K562 (cell line): ENCODE data around the gene FCRL3. TPM values are rescaled to one million over a fixed set of nuclear protein-coding genes. Genes with fewer than 3 reads are reported as not detected.

Experiments
- ATAC-seq: fragments of 200-7000 bp; cut with Tn5 transposase; 3 replicates; pipeline ENCODE4 v1.9.1; 2020; ENCODE audit warnings: moderate library complexity
- BruUV-seq: library from RNA; stranded (reverse); fragments of 400-500 nt; replicated peaks from 2 replicates; lab custom pipeline; 2021; lab: Mats Ljungman, UMichigan
- CTCF ChIA-PET: fragments of 300-600 bp; formaldehyde crosslinking; extraction: SDS; loops from one replicate; lab custom pipeline; 2021; ENCODE audit warnings: low intra/inter-chr PET ratio; lab: Yijun Ruan, JAX
- POLR2A ChIA-PET: fragments of 300-600, 350-650 bp; sonication (Branson Sonifier 250); formaldehyde crosslinking; extraction: SDS; loops from one replicate; lab custom pipeline; 2021; ENCODE audit warnings: antibody characterized with exemption, inconsistent platforms; lab: Yijun Ruan, JAX
- DNase-seq, 4 experiments: peaks; one replicate each; pipeline versions ENCODE4 v3.0.0 to v3.0.0-alpha.2; 2011 to 2018; ENCODE audit warnings: low spot score in 3 of 4, mixed read lengths in 3 of 4; ENCODE audit errors: extremely low read depth in 1 of 4
- FAIRE-seq: peaks from 2 replicates; lab custom pipeline; 2011; peaks lifted over from hg19 to GRCh38; lab: Jason Lieb, UNC
- H2AFZ ChIP-seq: 2 replicates; pipeline ENCODE4 v1.6.0; 2011; ENCODE audit warnings: low read depth, low read length, control low read depth, inconsistent platforms
- H3K27ac ChIP-seq: fragments of 200-600 bp; 3 replicates; pipeline ENCODE4 v1.8.0; 2011; ENCODE audit warnings: low read depth, mild to moderate bottlenecking, control low read depth, inconsistent platforms, low read length, moderate library complexity, mixed read lengths; ENCODE audit errors: extremely low read depth
- H3K27me3 ChIP-seq, 2 experiments: fragments of 300-600 bp in 1 of 2; 2 replicates in 1 of 2; 3 replicates in 1 of 2; pipeline versions ENCODE4 v1.6.0 to v1.8.0; 2011; ENCODE audit warnings: inconsistent platforms in 2 of 2, low read length in 2 of 2, mild to moderate bottlenecking in 1 of 2, mixed read lengths in 1 of 2, moderate library complexity in 1 of 2; ENCODE audit not compliant: control insufficient read depth in 2 of 2, insufficient read depth in 2 of 2
- H3K36me3 ChIP-seq: fragments of 300-600 bp; 3 replicates; pipeline ENCODE4 v1.8.0; 2011; ENCODE audit warnings: mild to moderate bottlenecking, low read length, inconsistent platforms; ENCODE audit not compliant: control insufficient read depth, insufficient read depth
- H3K4me1 ChIP-seq, 2 experiments: fragments of 200-600 bp in 1 of 2; replicated peaks in 1 of 2; 2 replicates in 1 of 2; 3 replicates in 1 of 2; pipeline versions ENCODE4 v1.5.1 to v1.8.0; 2011; ENCODE audit warnings: inconsistent platforms in 2 of 2, low read length in 2 of 2, mild to moderate bottlenecking in 1 of 2, mixed read lengths in 1 of 2, moderate library complexity in 1 of 2; ENCODE audit not compliant: control insufficient read depth in 2 of 2, insufficient read depth in 2 of 2
- H3K4me2 ChIP-seq: 2 replicates; pipeline ENCODE4 v1.6.1; 2011; ENCODE audit warnings: low read length, control low read depth, inconsistent platforms, mixed read lengths; ENCODE audit not compliant: insufficient read depth
- H3K4me3 ChIP-seq: fragments of 200-600 bp; sonication (generic), shearing (Covaris generic); 2 replicates; pipeline ENCODE4 v1.5.1; 2016; ENCODE audit warnings: control low read depth, inconsistent platforms
- H3K79me2 ChIP-seq: fragments of 200-600 bp; 3 replicates; pipeline ENCODE4 v1.8.0; 2011; ENCODE audit warnings: low read length, inconsistent platforms; ENCODE audit not compliant: control insufficient read depth, insufficient read depth
- H3K9ac ChIP-seq, 2 experiments: 2 replicates each; pipeline versions ENCODE4 v1.6.0 to v1.6.1; 2011; ENCODE audit warnings: low read depth in 2 of 2, low read length in 2 of 2, control low read depth in 1 of 2, inconsistent platforms in 1 of 2, mild to moderate bottlenecking in 1 of 2, mixed read lengths in 1 of 2; ENCODE audit not compliant: insufficient read depth in 1 of 2
- H3K9me1 ChIP-seq: one replicate; pipeline ENCODE4 v1.6.0; 2011; ENCODE audit warnings: inconsistent platforms, mild to moderate bottlenecking, low read length, moderate library complexity; ENCODE audit not compliant: control insufficient read depth, insufficient read depth
- H3K9me3 ChIP-seq: replicated peaks from 2 replicates; pipeline ENCODE4 v1.5.1; 2011; ENCODE audit warnings: low read depth, low read length, inconsistent platforms; ENCODE audit not compliant: control insufficient read depth, insufficient read depth
- H4K20me1 ChIP-seq: replicated peaks from 2 replicates; pipeline ENCODE4 v1.6.1; 2011; ENCODE audit warnings: low read length, inconsistent platforms, mixed read lengths; ENCODE audit not compliant: control insufficient read depth, insufficient read depth
- ADNP ChIP-seq: fragments of 200-800 bp; sonication (Bioruptor generic); IDR thresholded peaks from 2 replicates; pipeline ENCODE4 v1.6.1; 2016; ENCODE audit warnings: missing genetic modification characterization, missing compliant biosample characterization
- ATF7 ChIP-seq: fragments of 450-650 bp; IDR thresholded peaks from 2 replicates; pipeline ENCODE4 v1.7.1; 2014; ENCODE audit warnings: mild to moderate bottlenecking, moderate library complexity
- ETV1 ChIP-seq: fragments of 450-650 bp; conservative IDR thresholded peaks from 2 replicates; pipeline ENCODE4 v1.6.1; 2016; ENCODE audit warnings: missing genetic modification characterization, control low read depth, low read depth, missing compliant biosample characterization
- ZNF253 ChIP-seq: fragments of 250-450 bp; sonication (Bioruptor Pico); conservative IDR thresholded peaks from 2 replicates; pipeline ENCODE4 v1.6.1; 2021; ENCODE audit warnings: mild to moderate bottlenecking
- WGBS: fragments of 100-300 bp; shearing (Covaris generic); methylation state at CpG from one replicate; pipeline ENCODE4 v1.1.6; 2016; ENCODE audit warnings: low coverage, mixed read lengths; ENCODE audit not compliant: insufficient coverage; ENCODE audit errors: missing lambda C conversion rate; 5-methylcytosine and 5-hydroxymethylcytosine counted together
- in situ Hi-C: fragments of 300-500 bp; cut with MboI; formaldehyde crosslinking; loops from 4 replicates; pipeline ENCODE4 v1.15.0; 2018; ENCODE audit warnings: inconsistent platforms, mixed read lengths
- intact Hi-C: fragments of 100-400 bp; cut with micrococcal nuclease; formaldehyde crosslinking; loops from 2 replicates; pipeline ENCODE4 v1.14.2; 2022
- polyA plus RNA-seq, 8 experiments: library from polyadenylated mRNA; depleted of rRNA in 4 of 8; stranded (reverse) in 5 of 8; unstranded in 3 of 8; fragments of >200 nt; fragmentation: Nextera tagmentation in 2 of 8; fragmentation: Illumina TruSeq in 1 of 8; extraction: Ambion mirVana in 2 of 8; extraction: Trizol in 1 of 8; gene quantifications; 2 replicates each; pipeline versions ENCODE4 v1.2.1 to v1.2.3, GENCODE V29; 2011 to 2014; ENCODE audit warnings: inconsistent platforms in 1 of 8, missing spikeins in 1 of 8
- total RNA-seq, 7 experiments: library from RNA; depleted of rRNA in 6 of 7; stranded (reverse); fragments of >200 nt in 6 of 7; fragmentation: Illumina TruSeq in 2 of 7; extraction: Trizol in 2 of 7; gene quantifications; 2 replicates each; pipeline versions ENCODE4 v1.2.1 to v1.2.3, GENCODE V29; 2011 to 2021; ENCODE audit warnings: low replicate concordance in 1 of 7
- TF ChIP-seq, protein P1 (sequence below), 2 experiments: fragments of 450-650 bp in 1 of 2; IDR thresholded peaks; 2 replicates each; pipeline ENCODE4 v1.6.1; 2011 to 2017; ENCODE audit warnings: low read depth in 2 of 2, antibody characterized with exemption in 1 of 2, borderline replicate concordance in 1 of 2, low read length in 1 of 2, mild to moderate bottlenecking in 1 of 2, mixed read lengths in 1 of 2; ENCODE audit not compliant: control insufficient read depth in 1 of 2
- TF ChIP-seq, protein P2 (sequence below): fragments of 450-650 bp; IDR thresholded peaks from 2 replicates; pipeline ENCODE4 v1.6.1; 2017; ENCODE audit warnings: antibody characterized with exemption
- TF ChIP-seq, protein P3 (sequence below): fragments of 450-650 bp; formaldehyde crosslinking; IDR thresholded peaks from 2 replicates; pipeline ENCODE4 v1.4.0; 2020; ENCODE audit warnings: mild to moderate bottlenecking, moderate library complexity
- TF ChIP-seq, protein P4 (sequence below), 2 experiments: fragments of 450-650 bp in 1 of 2; sonication (generic) in 1 of 2; formaldehyde crosslinking; conservative IDR thresholded peaks; 2 replicates each; pipeline versions ENCODE4 v1.4.0 to v1.8.1; 2020 to 2022; ENCODE audit warnings: mild to moderate bottlenecking in 1 of 2, missing genetic modification reagents in 1 of 2
- TF ChIP-seq, protein P5 (sequence below): sonication (generic); formaldehyde crosslinking; IDR thresholded peaks from 2 replicates; pipeline ENCODE4 v1.8.0; 2022; ENCODE audit warnings: mild to moderate bottlenecking, low read depth, missing genetic modification reagents

Gene FCRL3
- total and polyA plus RNA-seq, 9 of the 15 experiments (the other 6 are each of a cell fraction or from before 2014, with no cell fraction given): not detected

DNA sequence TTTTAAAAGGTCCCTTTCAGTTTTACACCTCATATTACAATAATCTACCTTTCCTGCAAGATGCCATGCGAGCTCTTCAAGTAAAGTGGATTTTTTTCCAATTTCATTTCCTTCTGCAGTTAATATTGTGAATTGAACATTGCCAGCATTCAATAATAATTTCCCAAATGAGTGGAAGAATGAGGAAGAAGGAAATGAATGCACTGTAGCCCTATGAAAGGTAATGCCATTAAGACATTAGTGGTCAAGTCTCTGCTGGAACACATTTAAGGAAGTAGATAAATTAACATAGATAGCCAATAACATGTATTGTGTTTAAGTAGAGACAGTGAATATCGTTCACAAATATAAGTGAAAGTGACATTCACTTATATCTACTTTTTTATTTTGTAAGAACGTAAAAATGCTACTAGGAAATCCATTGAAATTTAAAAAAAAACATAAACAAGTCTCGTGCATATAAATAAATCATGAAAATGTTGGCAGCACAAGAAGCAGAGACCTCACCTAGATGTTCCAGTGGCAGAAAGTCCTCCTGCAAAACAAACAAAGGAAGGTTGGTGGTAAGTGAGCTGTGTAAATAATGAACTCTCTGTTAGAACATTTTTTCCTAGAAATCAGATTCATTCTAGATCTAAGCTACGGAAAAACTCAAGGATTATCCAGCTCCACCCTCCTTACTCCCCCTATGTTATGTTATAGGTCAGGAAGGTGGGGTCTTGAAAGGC is 17.7 kb downstream of the FCRL3 start (continued):
- TF ChIP-seq, protein P1, sequence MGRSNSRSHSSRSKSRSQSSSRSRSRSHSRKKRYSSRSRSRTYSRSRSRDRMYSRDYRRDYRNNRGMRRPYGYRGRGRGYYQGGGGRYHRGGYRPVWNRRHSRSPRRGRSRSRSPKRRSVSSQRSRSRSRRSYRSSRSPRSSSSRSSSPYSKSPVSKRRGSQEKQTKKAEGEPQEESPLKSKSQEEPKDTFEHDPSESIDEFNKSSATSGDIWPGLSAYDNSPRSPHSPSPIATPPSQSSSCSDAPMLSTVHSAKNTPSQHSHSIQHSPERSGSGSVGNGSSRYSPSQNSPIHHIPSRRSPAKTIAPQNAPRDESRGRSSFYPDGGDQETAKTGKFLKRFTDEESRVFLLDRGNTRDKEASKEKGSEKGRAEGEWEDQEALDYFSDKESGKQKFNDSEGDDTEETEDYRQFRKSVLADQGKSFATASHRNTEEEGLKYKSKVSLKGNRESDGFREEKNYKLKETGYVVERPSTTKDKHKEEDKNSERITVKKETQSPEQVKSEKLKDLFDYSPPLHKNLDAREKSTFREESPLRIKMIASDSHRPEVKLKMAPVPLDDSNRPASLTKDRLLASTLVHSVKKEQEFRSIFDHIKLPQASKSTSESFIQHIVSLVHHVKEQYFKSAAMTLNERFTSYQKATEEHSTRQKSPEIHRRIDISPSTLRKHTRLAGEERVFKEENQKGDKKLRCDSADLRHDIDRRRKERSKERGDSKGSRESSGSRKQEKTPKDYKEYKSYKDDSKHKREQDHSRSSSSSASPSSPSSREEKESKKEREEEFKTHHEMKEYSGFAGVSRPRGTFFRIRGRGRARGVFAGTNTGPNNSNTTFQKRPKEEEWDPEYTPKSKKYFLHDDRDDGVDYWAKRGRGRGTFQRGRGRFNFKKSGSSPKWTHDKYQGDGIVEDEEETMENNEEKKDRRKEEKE (IDR thresholded peaks at IDR 0.05; ENCODE audit: borderline replicate concordance in 1 of 2, control insufficient read depth in 1 of 2, low read depth in 2 of 2, low read length in 1 of 2): no peak
- TF ChIP-seq, protein P2, sequence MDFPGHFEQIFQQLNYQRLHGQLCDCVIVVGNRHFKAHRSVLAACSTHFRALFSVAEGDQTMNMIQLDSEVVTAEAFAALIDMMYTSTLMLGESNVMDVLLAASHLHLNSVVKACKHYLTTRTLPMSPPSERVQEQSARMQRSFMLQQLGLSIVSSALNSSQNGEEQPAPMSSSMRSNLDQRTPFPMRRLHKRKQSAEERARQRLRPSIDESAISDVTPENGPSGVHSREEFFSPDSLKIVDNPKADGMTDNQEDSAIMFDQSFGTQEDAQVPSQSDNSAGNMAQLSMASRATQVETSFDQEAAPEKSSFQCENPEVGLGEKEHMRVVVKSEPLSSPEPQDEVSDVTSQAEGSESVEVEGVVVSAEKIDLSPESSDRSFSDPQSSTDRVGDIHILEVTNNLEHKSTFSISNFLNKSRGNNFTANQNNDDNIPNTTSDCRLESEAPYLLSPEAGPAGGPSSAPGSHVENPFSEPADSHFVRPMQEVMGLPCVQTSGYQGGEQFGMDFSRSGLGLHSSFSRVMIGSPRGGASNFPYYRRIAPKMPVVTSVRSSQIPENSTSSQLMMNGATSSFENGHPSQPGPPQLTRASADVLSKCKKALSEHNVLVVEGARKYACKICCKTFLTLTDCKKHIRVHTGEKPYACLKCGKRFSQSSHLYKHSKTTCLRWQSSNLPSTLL: no peak

DNA sequence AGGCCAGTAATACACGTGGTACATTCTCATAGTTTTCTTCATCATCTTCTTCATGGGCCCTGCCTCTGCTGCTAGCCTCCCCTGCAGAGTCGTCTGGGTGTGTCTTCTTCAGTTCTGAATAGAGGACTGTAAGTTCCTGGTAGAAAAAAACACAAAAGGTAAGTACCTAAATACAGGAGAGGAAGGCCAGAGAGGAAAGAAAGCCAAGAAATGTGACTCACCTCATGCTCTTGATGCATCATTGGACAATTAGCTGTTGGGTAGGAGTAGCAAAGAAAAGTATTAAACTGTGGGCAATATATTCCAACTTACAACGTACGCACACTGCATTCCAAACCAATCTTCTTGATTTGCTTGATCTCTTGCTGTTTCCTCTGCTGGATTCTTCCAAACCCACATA is 21.8 kb downstream of the FCRL3 start:
- H3K27ac ChIP-seq: no peak overlapping the region
- H3K9me3 ChIP-seq: no peaks in the 10 kb centered on the region
- TF ChIP-seq ATF7 (no peak), ADNP (tag) (no peak), ZNF253 (CRISPR knock-in tag) (no peak), ETV1 (tag) (no peak)
- TF ChIP-seq, protein P3, sequence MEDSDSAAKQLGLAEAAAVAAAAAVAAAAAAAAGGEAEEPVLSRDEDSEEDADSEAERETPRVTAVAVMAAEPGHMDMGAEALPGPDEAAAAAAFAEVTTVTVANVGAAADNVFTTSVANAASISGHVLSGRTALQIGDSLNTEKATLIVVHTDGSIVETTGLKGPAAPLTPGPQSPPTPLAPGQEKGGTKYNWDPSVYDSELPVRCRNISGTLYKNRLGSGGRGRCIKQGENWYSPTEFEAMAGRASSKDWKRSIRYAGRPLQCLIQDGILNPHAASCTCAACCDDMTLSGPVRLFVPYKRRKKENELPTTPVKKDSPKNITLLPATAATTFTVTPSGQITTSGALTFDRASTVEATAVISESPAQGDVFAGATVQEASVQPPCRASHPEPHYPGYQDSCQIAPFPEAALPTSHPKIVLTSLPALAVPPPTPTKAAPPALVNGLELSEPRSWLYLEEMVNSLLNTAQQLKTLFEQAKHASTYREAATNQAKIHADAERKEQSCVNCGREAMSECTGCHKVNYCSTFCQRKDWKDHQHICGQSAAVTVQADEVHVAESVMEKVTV: no peak
- TF ChIP-seq, protein P4, sequence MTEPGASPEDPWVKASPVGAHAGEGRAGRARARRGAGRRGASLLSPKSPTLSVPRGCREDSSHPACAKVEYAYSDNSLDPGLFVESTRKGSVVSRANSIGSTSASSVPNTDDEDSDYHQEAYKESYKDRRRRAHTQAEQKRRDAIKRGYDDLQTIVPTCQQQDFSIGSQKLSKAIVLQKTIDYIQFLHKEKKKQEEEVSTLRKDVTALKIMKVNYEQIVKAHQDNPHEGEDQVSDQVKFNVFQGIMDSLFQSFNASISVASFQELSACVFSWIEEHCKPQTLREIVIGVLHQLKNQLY (CRISPR knock-in tag; conservative IDR thresholded peaks at IDR 0.05): no peak
- TF ChIP-seq, protein P5, sequence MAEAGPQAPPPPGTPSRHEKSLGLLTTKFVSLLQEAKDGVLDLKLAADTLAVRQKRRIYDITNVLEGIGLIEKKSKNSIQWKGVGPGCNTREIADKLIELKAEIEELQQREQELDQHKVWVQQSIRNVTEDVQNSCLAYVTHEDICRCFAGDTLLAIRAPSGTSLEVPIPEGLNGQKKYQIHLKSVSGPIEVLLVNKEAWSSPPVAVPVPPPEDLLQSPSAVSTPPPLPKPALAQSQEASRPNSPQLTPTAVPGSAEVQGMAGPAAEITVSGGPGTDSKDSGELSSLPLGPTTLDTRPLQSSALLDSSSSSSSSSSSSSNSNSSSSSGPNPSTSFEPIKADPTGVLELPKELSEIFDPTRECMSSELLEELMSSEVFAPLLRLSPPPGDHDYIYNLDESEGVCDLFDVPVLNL: no peak
- no peaks in the 10 kb centered on the region for H3K4me1 ChIP-seq
- DNase-seq (no peak), FAIRE-seq (no peak), ATAC-seq (no peak)
- 0% methylated on average over 4 of the region's 4 CpGs for WGBS
- no peak overlapping the region for H3K9ac ChIP-seq
- ChIA-PET CTCF (no interaction called here), POLR2A (no interaction called here)
- no peaks in the 10 kb centered on the region for H3K79me2 ChIP-seq
- intact Hi-C loops: no loop called here
- no peaks in the 10 kb centered on the region for H3K27me3 ChIP-seq
- in situ Hi-C loops: no loop called here
- no peak overlapping the region for H3K4me2 ChIP-seq
- no TSS peak for BruUV-seq
- H3K4me3 ChIP-seq: no peak overlapping the region
- no peaks in the 10 kb centered on the region for H4K20me1 ChIP-seq
- H3K9me1 ChIP-seq: no peaks in the 10 kb centered on the region
- H3K36me3 ChIP-seq: no peaks in the 10 kb centered on the region
- no peak overlapping the region for H2AFZ ChIP-seq
